Measurements from ENCODE around the gene ZNF362. TPM values are rescaled to one million over a fixed set of nuclear protein-coding genes. Genes with fewer than 3 reads are reported as not detected.
A peak's percentile ranks its signal among the peaks of the same experiment; 100 is the strongest.

The ZNF362 gene
- total and polyA plus RNA-seq, 2 of the 13 experiments (the other 11 are each of a cell fraction or from before 2014, with no cell fraction given): 8.3 to 14.2 TPM

- TF ChIP-seq SPEN (CRISPR knock-in tag; IDR thresholded peaks at IDR 0.05; ENCODE audit: low read depth) (peak; percentile 19; the same call in 1 of the 2 replicates), ZNF749 (CRISPR knock-in tag; IDR thresholded peaks at IDR 0.05; ENCODE audit: borderline replicate concordance) (no peak), FOXM1 (CRISPR knock-in tag; IDR thresholded peaks at IDR 0.05) (no peak), FOXJ3 (CRISPR knock-in tag; IDR thresholded peaks at IDR 0.05; ENCODE audit: borderline replicate concordance) (no peak), CBX2 (IDR thresholded peaks at IDR 0.05; ENCODE audit: low read depth, low read length) (no peak), CBX2 (CRISPR knock-in tag; IDR thresholded peaks at IDR 0.05; ENCODE audit: low read depth) (no peak), ARNT (IDR thresholded peaks at IDR 0.05) (no peak), DRAP1 (CRISPR knock-in tag; IDR thresholded peaks at IDR 0.05) (peak; percentile 43; the same call in 1 of the 2 replicates), TFE3 (CRISPR knock-in tag; IDR thresholded peaks at IDR 0.05) (no peak), ZNF274 (CRISPR knock-in tag; IDR thresholded peaks at IDR 0.05) (no peak), NFIC (IDR thresholded peaks at IDR 0.05; ENCODE audit: low read length) (no peak), ARID5B (CRISPR knock-in tag; IDR thresholded peaks at IDR 0.05) (0 out of 2 replicates have a peak, but pooled peaks have one; percentile 6), ZHX2 (IDR thresholded peaks at IDR 0.05; ENCODE audit: low read depth) (no peak), ZHX2 (CRISPR knock-in tag; IDR thresholded peaks at IDR 0.05; ENCODE audit: borderline replicate concordance) (no peak), TMF1 (CRISPR knock-in tag; IDR thresholded peaks at IDR 0.05; ENCODE audit: low read depth) (peak; percentile 53; the same call in 1 of the 2 replicates), FOXP1 (IDR thresholded peaks at IDR 0.05) (no peak), FOXP1 (CRISPR knock-in tag; IDR thresholded peaks at IDR 0.05) (no peak), ETV6 (CRISPR knock-in tag; conservative IDR thresholded peaks at IDR 0.05) (no peak), ZNF570 (CRISPR knock-in tag; IDR thresholded peaks at IDR 0.05; ENCODE audit: borderline replicate concordance) (no peak)
Measured at GRCh38 chr1:33255347-33256220, 708 bp upstream of the ZNF362 start (continued).

All from HepG2 (cell line).